Neural progenitor cell (in vitro differentiated cells): ENCODE measurements around the gene TICRR. TPM values are rescaled to one million over a fixed set of nuclear protein-coding genes. Genes with fewer than 3 reads are reported as not detected.
A peak's percentile ranks its signal among the peaks of the same experiment; 100 is the strongest.

Source experiments
- DNase-seq: peaks from one replicate; pipeline ENCODE4 v3.0.0-alpha.2; 2016; ENCODE audit warnings: low spot score
- H2AFZ ChIP-seq: fragments of 200-600 bp; sonication (generic); replicated peaks from 2 replicates; pipeline ENCODE4 v1.6.1; 2016; ENCODE audit warnings: antibody characterized with exemption
- H3F3A ChIP-seq: fragments of 200-600 bp; sonication (generic); 2 replicates; pipeline ENCODE4 v1.6.1; 2016; ENCODE audit warnings: antibody characterized with exemption, low read depth
- H3K27ac ChIP-seq: fragments of 200-600 bp; sonication (generic); 2 replicates; pipeline ENCODE4 v1.5.1; 2016; ENCODE audit warnings: mild to moderate bottlenecking
- H3K27me3 ChIP-seq: fragments of 200-600 bp; sonication (generic); 2 replicates; pipeline ENCODE4 v1.6.1; 2016; ENCODE audit warnings: mild to moderate bottlenecking, moderate library complexity
- H3K36me3 ChIP-seq: fragments of 200-600 bp; sonication (generic); 2 replicates; pipeline ENCODE4 v1.5.1; 2016
- H3K4me1 ChIP-seq: fragments of 200-600 bp; sonication (generic); 2 replicates; pipeline ENCODE4 v1.6.1; 2016; ENCODE audit warnings: mixed run types
- H3K4me2 ChIP-seq: fragments of 200-600 bp; sonication (generic); 2 replicates; pipeline ENCODE4 v1.6.1; 2016
- H3K4me3 ChIP-seq: fragments of 200-600 bp; sonication (generic); 2 replicates; pipeline ENCODE4 v1.5.1; 2016
- H3K79me2 ChIP-seq: fragments of 200-600 bp; sonication (generic); 2 replicates; pipeline ENCODE4 v1.6.1; 2016; ENCODE audit warnings: low read depth
- H3K9ac ChIP-seq: fragments of 200-600 bp; sonication (generic); 2 replicates; pipeline ENCODE4 v1.6.1; 2016
- H3K9me3 ChIP-seq: fragments of 200-600 bp; sonication (generic); 2 replicates; pipeline ENCODE4 v1.5.1; 2016; ENCODE audit warnings: low read depth
- H4K20me1 ChIP-seq: fragments of 200-600 bp; sonication (generic); 2 replicates; pipeline ENCODE4 v1.6.1; 2016; ENCODE audit warnings: low read depth
- H3K27ac Mint-ChIP-seq: 3 replicates; pipeline ENCODE4 v1.8.0; 2021; ENCODE audit warnings: mixed read lengths
- H3K27me3 Mint-ChIP-seq: 2 replicates; pipeline ENCODE4 v1.8.0; 2022; ENCODE audit warnings: low read depth, mild to moderate bottlenecking, inconsistent platforms, moderate library complexity, mixed read lengths; ENCODE audit not compliant: insufficient read depth
- H3K36me3 Mint-ChIP-seq: 3 replicates; pipeline ENCODE4 v1.8.0; 2021; ENCODE audit warnings: mixed read lengths
- H3K4me1 Mint-ChIP-seq: 3 replicates; pipeline ENCODE4 v1.8.0; 2021; ENCODE audit warnings: mixed read lengths
- H3K4me3 Mint-ChIP-seq: 3 replicates; pipeline ENCODE4 v1.8.0; 2021; ENCODE audit warnings: mild to moderate bottlenecking, moderate library complexity, mixed read lengths
- H3K9me3 Mint-ChIP-seq: 3 replicates; pipeline ENCODE4 v1.8.0; 2020; ENCODE audit warnings: mixed read lengths
- CTCF ChIP-seq: fragments of 200-600 bp; sonication (generic); IDR thresholded peaks from 2 replicates; pipeline ENCODE4 v1.5.1; 2017; ENCODE audit warnings: antibody characterized with exemption, mild to moderate bottlenecking
- EZH2 ChIP-seq: fragments of 200-600 bp; sonication (generic); IDR thresholded peaks from 2 replicates; pipeline ENCODE4 v1.6.1; 2017; ENCODE audit warnings: antibody characterized with exemption, mild to moderate bottlenecking, moderate library complexity
- EZH2phosphoT487 ChIP-seq: fragments of 200-600 bp; sonication (generic); IDR thresholded peaks from 2 replicates; pipeline ENCODE4 v1.6.1; 2017; ENCODE audit warnings: antibody characterized with exemption
- total RNA-seq: library from RNA; depleted of rRNA; stranded (reverse); fragments of >200 nt; gene quantifications from 2 replicates; pipeline ENCODE4 v1.2.3, GENCODE V29; 2015; ENCODE audit warnings: low replicate concordance

The TICRR gene
- total RNA-seq, 1 donor from 2014 or later: 19.6 TPM

GRCh38 chr15:89630260-89630659, 55.0 kb downstream of the TICRR start:
- Mint-ChIP-seq H3K4me3 (no peak overlapping the region), H3K9me3 (peaks cover 20% of the 10 kb centered on the region), H3K4me1 (peaks cover 4% of the 10 kb centered on the region), H3K36me3 (peaks cover 62% of the 10 kb centered on the region), H3K27ac (no peak overlapping the region), H3K27me3 (peaks cover 21% of the 10 kb centered on the region)
- no peak for DNase-seq
- no peaks in the 10 kb centered on the region for H3F3A ChIP-seq
- H3K27ac ChIP-seq: no peak overlapping the region
- no peaks in the 10 kb centered on the region for H3K27me3 ChIP-seq
- no peaks in the 10 kb centered on the region for H3K9me3 ChIP-seq
- no peak overlapping the region for H2AFZ ChIP-seq
- H3K4me2 ChIP-seq: no peak overlapping the region
- no peak overlapping the region for H3K9ac ChIP-seq
- H4K20me1 ChIP-seq: peaks cover 8% of the 10 kb centered on the region
- H3K79me2 ChIP-seq: no peaks in the 10 kb centered on the region
- no peaks in the 10 kb centered on the region for H3K4me1 ChIP-seq
- TF ChIP-seq CTCF: no peak
- TF ChIP-seq EZH2: no peak
- no peak for TF ChIP-seq EZH2phosphoT487
- H3K4me3 ChIP-seq: no peak overlapping the region
- H3K36me3 ChIP-seq: peaks cover 10% of the 10 kb centered on the region

- DNase-seq: no peak
- H3K9me3 Mint-ChIP-seq: peaks cover 22% of the 10 kb centered on the region
- peak overlapping the region; percentile 13 for H3K27ac Mint-ChIP-seq
Observed at GRCh38 chr15:89630974-89631901, 56.0 kb downstream of the TICRR start.

GRCh38 chr15:89631902-89632264, 56.6 kb downstream of the TICRR start:
- H3K4me2 ChIP-seq: no peak overlapping the region
- H3K36me3 Mint-ChIP-seq: peaks cover 57% of the 10 kb centered on the region
- H3K27ac Mint-ChIP-seq: peak overlapping the region; percentile 13
- H2AFZ ChIP-seq: no peak overlapping the region
- H3K9ac ChIP-seq: no peak overlapping the region
- no peaks in the 10 kb centered on the region for H3K79me2 ChIP-seq
- H3K27me3 ChIP-seq: no peaks in the 10 kb centered on the region
- peaks cover 22% of the 10 kb centered on the region for H3K9me3 Mint-ChIP-seq
- H3K36me3 ChIP-seq: peaks cover 10% of the 10 kb centered on the region
- no peaks in the 10 kb centered on the region for H3F3A ChIP-seq
- no peak overlapping the region for H3K4me3 ChIP-seq
- no peak overlapping the region for H3K27ac ChIP-seq
- no peaks in the 10 kb centered on the region for H4K20me1 ChIP-seq
- TF ChIP-seq EZH2phosphoT487: no peak
- TF ChIP-seq EZH2: no peak
- TF ChIP-seq CTCF: no peak
- H3K9me3 ChIP-seq: no peaks in the 10 kb centered on the region
- DNase-seq: no peak
- no peak overlapping the region for H3K4me3 Mint-ChIP-seq
- H3K4me1 ChIP-seq: no peaks in the 10 kb centered on the region
- peaks cover 4% of the 10 kb centered on the region for H3K4me1 Mint-ChIP-seq
- H3K27me3 Mint-ChIP-seq: peaks cover 15% of the 10 kb centered on the region

More at GRCh38 chr15:89630974-89631901, 56.0 kb downstream of the TICRR start:
- Histone ChIP-seq H3K36me3 (peaks cover 10% of the 10 kb centered on the region), H3K27me3 (no peaks in the 10 kb centered on the region), H3K9ac (no peak overlapping the region), H3K4me1 (no peaks in the 10 kb centered on the region), H2AFZ (no peak overlapping the region), H4K20me1 (peaks cover under 1% of the 10 kb centered on the region), H3K27ac (no peak overlapping the region), H3F3A (no peaks in the 10 kb centered on the region), H3K9me3 (no peaks in the 10 kb centered on the region), H3K79me2 (no peaks in the 10 kb centered on the region), H3K4me3 (no peak overlapping the region), H3K4me2 (no peak overlapping the region)
- H3K4me1 Mint-ChIP-seq: peaks cover 4% of the 10 kb centered on the region
- TF ChIP-seq EZH2phosphoT487 (no peak), CTCF (no peak), EZH2 (no peak)
- H3K36me3 Mint-ChIP-seq: peaks cover 61% of the 10 kb centered on the region
- H3K4me3 Mint-ChIP-seq: no peak overlapping the region
- peaks cover 21% of the 10 kb centered on the region for H3K27me3 Mint-ChIP-seq
